DMS153 treated with DMSO at 0.1 percent for 48 hours (cell line): ENCODE measurements around the gene TMEM258.

Experiments
- DNase-seq: peaks from one replicate; lab custom pipeline; 2025; ENCODE audit not compliant: unreplicated experiment; lab: John Stamatoyannopoulos, UW

The TMEM258 gene

GRCh38 chr11:61797263-61797944 is 5.0 kb upstream of the TMEM258 start:
- peak; percentile 60 for DNase-seq

- DNase-seq: no peak
Observed at GRCh38 chr11:61795876-61796526, 3.6 kb upstream of the TMEM258 start.

DNA sequence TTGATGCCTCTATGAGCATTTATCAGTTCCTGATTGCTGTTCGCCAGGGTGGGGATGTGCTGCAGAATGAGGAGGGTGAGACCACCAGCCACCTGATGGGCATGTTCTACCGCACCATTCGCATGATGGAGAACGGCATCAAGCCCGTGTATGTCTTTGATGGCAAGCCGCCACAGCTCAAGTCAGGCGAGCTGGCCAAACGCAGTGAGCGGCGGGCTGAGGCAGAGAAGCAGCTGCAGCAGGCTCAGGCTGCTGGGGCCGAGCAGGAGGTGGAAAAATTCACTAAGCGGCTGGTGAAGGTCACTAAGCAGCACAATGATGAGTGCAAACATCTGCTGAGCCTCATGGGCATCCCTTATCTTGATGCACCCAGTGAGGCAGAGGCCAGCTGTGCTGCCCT is 3.1 kb upstream of the TMEM258 start:
- DNase-seq: no peak

DNA sequence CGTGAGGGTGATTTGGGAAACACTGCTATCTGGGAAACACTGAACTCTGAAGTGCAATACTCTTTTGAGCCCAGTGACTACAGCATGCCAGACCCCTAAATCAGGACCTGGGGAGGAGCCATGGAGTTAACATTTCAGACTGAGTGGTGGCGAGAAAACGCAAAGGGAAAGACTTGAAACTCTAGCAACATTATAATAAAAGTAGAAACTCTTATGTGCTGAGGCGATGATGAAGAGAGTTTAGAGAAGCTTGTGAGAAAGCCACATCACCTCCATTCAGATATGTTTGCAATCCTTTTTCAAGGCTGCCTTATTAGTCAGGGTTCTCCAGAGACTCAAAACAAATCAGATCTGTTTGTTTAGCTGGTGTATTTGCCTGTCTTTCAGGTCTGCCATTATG is 2.2 kb upstream of the TMEM258 start:
- no peak for DNase-seq

GRCh38 chr11:61793829-61794204 is 1.4 kb upstream of the TMEM258 start:
- no peak for DNase-seq

DNA sequence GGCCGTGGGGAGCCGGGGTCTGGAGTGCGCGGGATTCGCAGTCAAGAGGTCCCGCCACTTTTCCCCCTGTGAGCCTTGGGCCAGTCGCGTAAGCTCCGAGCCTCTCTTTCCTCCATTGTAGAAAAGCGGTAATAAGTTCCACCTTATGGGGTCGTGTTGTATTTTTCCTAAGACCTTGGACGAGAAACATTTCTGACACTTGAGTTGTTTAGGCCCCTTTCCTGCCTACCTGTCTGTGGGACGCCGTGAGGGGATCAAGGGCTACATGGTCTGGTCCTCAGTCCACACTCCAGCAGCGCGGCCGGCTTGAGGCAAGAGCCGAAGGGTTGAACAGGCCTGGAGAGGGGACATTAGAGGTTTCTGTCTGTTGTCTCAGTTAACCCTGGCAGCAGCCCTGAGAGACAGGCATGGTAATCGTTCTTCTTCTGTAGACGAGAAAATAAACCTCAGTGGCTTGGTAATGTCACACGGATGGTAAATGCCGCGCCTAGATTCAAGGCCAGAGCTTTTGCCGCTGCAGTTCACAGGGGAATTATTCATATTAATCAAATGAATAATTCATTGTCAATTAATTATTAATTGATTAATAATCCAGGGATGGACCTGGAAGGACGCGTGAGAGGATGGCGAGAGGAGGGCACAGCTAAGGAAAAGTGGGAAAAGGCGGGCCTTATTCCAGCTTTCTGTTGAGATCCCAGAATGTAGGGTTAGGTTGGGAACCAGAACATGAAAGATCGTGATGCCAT is 857 bp upstream of the TMEM258 start:
- no peak for DNase-seq

GRCh38 chr11:61791737-61792309 is 576 bp downstream of the TMEM258 start:
- no peak for DNase-seq

- DNase-seq: no peak
Observed at GRCh38 chr11:61787928-61788491, 4.4 kb downstream of the TMEM258 start.

GRCh38 chr11:61785837-61786402 is 6.5 kb downstream of the TMEM258 start:
- no peak for DNase-seq

- DNase-seq: no peak
Observed at GRCh38 chr11:61784506-61784805, 7.9 kb downstream of the TMEM258 start.

DNA sequence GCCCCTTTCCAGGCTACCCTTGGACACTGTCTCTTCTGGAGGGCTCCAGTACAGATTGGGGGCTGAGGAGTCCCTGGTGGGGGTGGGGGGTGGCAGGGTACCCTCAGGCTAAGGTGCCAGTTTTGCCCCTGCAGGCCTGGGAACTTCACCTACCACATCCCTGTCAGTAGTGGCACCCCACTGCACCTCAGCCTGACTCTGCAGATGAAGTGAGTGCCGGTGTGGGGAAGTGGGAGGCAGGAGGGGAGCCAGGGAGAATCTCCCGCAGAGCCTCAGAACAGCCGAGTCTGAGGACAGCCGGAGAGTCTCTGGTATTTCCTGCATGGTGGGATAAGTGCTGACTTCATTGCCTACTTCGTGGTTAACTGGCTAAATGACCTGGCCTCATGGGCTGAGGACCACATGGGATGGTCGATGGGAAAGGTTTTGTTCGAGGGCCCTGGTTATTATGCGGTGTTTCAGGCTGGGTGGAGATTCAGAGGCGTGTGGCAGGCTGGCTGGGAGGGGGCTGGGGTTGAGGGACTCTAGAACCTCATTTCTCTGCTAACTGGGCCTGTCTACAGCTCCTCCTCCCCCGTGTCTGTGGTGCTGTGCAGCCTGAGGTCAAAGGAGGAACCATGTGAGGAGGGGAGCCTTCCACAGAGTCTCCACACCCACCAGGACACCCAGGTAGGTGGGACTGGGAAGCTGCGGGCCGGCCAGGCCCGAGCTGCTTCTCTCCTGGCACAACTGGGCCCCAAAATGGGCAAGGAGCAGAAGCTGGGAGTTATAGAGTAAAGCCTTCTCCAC is 8.5 kb downstream of the TMEM258 start:
- DNase-seq: no peak

- DNase-seq: no peak
Observed at GRCh38 chr11:61782841-61783240, 9.6 kb downstream of the TMEM258 start.

DNA sequence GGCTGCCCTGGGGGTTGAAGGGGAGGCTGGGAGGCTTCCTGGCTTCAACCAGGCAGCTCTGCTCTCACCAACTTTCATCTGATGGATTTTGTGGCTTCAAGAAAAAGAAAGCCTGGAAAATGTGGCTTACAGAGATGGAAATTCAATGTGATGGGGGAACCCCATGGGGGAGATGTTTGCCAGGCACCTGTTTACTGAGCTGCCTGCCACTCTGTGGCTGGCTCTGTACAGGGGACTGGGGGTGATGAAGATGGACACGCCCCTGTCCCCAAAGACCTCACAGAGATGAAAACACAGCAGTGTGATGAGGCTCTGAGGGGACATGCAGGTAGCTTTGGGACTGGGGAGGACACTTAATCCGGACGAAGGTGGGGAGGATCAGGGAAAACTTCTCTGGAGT is 10.1 kb downstream of the TMEM258 start:
- no peak for DNase-seq

- DNase-seq: no peak
Observed at GRCh38 chr11:61781585-61781984, 10.8 kb downstream of the TMEM258 start.

DNA sequence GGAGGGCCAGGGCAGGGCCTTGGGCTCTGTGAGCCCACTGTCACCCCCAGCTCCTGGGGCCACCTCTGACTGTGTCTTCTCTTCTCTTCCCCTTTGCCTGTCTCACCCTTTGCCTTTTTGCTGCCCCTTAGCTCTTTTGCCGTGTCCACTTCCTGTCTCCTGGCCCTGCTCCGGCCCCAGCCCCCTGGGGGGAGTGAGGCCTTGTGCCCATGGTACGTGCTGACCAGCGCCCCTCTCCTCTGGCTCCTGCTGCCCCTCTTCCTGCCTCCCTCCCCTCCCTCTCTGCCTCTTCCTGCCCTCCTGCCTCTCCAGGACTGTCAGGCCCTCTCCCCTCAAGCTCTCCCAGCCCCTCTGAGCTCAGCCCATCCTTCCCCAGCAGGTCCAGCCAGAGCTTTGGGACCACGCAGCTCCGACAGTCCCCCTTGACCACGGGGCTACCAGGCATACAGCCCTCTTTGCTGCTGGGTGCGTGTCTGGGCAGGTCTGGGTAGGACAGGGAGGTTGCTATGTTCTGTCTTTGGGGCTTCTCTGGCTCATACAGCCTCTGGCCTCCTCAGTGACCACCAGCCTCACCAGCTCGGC is 11.7 kb downstream of the TMEM258 start:
- DNase-seq: no peak

- no peak for DNase-seq
Observed at GRCh38 chr11:61779666-61780525, 12.5 kb downstream of the TMEM258 start.

DNA sequence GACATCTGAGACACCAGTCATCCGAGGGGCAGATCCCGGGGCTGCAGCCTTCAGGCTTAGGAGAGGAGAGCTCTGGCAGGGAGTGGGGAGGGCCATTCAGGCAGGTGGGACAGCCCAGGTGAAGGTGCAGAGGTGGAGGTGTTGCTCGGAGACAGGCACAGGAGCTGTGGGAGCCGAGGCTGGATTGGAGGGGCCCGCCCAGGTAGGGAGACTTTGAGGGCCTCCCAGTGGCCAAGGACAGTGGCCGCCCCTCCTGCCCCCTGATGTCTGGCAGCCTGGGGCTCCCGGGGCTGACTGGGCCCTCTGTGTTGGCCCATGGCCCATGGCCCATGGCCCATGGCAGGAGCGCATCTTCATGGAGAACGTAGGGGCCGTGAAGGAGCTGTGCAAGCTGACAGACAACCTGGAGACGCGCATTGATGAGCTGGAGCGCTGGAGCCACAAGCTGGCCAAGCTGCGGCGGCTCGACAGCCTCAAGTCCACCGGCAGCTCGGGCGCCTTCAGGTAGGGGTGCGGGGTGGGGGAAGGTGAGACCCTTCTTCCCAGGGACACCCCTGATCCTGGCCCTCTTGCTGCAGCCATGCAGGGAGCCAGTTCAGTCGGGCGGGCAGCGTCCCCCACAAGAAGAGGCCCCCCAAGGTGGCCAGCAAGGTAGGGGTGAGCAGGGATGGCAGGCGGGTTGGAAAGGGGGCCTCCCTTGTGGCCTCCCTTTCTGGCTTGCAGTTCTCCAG is 13.3 kb downstream of the TMEM258 start:
- DNase-seq: no peak

GRCh38 chr11:61778357-61778886 is 14.0 kb downstream of the TMEM258 start:
- DNase-seq: no peak
